T follicular helper cell (primary cell): ENCODE measurements around the gene FAM236D.
"Not testable (repeated sequence)": the region's sequence is repeated elsewhere in the genome, so short reads cannot be mapped to it uniquely, and the experiment has no call there.

Experiments used
- DNase-seq: peaks from one replicate; pipeline ENCODE4 v3.0.0-alpha.2; 2020; ENCODE audit warnings: low read depth
- total RNA-seq, 2 experiments: gene quantifications; one replicate each; lab custom pipeline; 2026; lab: John Stamatoyannopoulos, UW

The FAM236D gene
- total RNA-seq: 0 reads per million in 2 experiments

DNA sequence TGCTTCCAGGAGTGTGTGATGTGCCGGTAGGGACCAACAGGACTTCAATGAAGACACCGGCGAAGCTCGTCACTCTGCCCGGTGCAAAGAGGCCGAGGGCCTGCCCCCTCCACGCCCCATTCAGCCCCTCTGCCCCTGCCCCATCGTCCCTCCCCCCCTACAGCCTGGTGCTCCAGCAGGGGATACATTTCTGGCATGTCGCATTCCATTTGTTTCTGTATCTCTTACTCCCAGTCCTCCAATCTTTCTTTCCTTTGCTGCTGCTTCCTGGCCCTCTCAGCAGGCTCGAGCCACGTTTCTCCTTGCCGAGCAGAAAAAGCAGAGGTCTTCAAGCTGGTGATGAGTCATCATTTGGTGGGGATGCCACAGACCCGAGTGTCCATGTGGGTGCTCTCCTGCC lies at the start of gene FAM236D:
Gene FAM236D, minus strand, starts transcription at position 101 of the 400 bp plus-strand sequence. Its CDS starts 100 bp downstream, at position 1.
- DNase-seq: not testable (repeated sequence)

DNA sequence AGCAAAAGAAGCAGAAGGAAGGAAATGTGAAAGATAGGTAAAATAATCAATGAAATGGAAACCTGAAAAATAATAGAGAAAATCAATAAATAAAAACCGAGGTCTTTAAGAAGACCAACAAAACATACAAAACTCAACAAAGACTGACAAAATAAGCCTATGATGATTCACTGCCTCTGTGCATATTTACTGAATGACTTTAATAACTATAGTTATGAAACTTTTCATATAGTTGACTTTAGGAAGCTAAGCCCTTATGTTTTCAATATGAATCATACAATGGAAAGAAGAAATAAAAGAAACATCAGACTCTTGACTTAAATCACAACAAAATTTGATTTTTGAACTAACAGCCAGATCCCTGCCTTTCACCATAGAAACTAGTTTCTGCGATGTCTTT lies 29.5 kb upstream of the FAM236D start:
- DNase-seq: not testable (repeated sequence)

DNA sequence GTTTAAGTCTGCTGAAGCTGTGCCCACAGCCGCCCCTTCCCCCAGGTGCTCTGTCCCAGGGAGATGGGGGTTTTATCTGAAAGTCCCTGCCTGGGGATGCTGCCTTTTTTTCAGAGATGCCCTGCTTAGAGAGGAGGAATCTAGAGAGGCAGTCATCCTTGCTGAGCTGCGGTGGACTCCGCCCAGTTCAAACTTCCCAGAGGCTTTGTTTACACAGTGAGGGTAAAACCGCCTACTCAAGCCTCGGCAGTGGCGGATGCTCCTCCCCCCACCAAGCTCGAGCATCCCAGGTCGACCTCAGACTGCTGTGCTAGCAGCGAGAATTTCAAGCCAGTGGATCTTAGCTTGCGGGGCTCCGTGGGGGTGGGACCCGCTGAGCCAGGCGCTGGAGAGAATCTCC lies 22.7 kb upstream of the FAM236D start:
- DNase-seq: not testable (repeated sequence)

DNA sequence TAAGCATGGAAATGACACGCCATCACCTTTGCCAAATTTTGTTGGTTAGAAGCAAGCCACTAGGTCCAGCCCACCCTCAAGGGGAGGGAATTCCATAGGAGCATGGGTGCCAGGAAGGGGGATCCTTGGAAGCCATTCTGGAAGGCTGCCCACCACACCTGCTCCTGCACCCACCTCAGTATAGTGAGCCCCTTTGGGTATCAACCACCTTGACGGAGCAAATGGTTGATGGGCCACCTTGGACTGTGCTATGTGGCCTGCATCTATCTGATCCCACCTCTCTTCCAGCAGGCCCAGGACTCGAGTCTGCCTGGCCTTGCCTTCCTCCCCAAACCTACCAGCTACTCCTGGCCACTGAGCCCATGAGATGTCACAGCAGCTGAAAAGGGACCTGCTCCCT lies 17.6 kb downstream of the FAM236D start:
- not testable (repeated sequence) for DNase-seq

DNA sequence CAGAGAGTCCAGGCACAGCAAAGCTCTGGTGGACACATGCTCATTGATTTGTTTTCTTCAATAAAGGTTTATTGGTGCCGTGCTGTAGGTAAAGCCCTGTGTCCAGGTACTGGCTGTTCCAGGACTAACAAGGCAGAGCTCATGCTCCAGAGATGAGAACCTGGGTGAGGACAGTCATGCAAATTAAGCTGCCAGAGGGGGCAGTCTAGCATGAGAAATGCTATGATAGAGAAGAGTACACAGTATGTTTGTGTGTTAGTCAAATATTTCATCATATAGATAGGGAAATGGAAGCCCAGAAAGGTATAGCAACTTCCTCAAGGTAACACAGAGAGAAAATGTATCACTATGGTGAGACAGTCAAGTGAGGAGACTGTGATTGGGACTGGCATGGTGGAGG lies 19.9 kb downstream of the FAM236D start:
- not testable (repeated sequence) for DNase-seq

DNA sequence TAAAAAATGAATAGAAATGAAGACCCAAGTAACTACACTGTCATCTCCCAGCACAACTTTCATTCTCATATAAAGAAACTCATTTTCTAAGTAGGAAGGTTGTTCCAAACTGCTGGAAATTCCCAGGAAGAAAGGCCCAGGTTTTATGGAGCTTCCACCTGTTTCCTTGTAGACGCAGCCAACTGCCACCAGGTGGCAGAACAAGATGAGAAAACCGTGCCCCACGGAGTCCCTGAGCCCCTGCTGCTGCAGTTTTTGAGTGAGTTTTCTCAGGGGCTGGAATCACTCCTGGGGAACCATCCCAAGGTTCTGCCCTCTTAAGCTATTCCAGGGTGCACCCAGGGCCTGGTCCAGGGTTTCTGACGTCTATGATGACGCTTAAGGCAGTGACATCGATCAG lies 24.0 kb downstream of the FAM236D start:
- not testable (repeated sequence) for DNase-seq

DNA sequence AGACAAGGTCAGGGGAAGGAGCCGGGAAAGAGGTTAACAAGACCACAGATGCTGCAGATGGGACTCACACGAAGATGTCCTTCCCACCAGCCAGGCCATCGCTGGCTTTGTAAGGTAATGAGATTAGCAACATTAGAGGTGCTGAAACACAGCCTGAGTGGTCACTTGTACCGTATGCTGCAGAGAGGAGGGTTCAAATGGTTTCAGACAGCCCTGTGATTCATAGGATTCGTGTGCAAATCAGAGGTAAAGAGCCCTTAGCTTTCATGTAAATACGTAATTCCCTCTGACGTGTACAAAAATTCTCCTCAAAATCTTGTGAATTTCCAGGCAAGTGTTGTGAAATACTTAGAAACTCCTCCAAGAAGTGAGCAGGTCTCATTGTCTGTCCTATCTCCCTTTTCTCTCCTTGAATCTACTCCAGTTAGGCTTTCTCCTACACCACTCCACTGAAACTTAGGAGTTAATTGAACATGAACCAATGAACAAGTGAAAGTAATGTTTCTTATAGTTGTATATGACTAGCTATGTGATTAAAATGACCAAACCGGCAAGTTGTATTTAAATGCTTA lies 24.6 kb downstream of the FAM236D start:
- DNase-seq: not testable (repeated sequence)

DNA sequence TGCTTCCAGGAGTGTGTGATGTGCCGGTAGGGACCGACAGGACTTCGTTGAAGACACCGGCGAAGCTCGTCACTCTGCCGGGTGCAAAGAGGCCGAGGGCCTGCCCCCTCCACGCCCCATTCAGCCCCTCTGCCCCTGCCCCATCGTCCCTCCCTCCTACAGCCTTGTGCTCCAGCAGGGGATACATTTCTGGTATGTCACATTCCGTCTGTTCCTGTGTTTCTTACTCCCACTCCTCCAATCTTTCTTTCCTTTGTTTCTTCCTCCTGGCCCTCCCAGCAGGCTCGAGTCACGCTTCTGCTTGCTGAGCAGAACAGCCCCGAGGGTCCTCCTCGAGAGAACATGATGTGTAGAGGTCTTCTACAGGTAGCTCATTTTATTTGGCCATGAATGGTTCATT lies 25.4 kb downstream of the FAM236D start, which contains the start of gene FAM236B:
Gene FAM236B, minus strand, starts transcription at position 101 of the 400 bp plus-strand sequence. Its CDS starts 100 bp downstream, at position 1.
- not testable (repeated sequence) for DNase-seq

DNA sequence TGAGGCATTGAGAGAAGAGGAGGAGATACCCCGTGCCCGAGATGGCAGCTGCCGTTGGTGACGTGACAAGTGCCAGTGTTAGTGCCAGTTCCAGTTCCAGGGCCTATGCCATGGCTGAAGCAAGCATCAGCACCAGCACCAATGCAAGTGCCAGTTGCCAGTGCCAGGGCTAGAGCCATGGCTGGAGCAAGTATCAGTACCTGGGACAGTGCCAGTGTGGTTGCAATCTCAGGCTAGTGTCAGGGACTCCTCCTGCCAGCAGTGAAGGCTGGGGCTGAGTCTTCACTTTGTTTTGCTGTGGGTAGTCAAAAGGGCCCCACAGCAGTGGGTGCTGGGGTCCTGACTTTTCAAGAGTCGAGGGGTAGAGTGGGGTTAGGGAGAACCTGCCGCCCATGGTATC lies 29.9 kb downstream of the FAM236D start:
- not testable (repeated sequence) for DNase-seq

DNA sequence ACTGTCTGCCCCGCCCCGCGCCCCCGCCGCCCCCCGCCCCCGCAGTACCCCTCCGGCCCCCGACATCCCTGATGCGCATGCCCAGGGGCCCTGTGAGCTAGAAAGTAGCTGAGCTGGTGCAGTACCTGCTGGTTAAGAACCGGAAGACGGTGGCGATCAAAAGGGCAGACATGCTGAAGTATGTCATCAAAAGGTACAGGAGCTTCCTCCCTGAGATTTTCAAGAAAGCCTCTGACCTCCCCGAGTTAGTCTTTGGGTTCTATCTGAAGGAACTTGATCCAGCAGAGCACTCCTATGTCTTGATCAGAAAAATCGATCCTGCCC lies 30.6 kb downstream of the FAM236D start:
- not testable (repeated sequence) for DNase-seq

DNA sequence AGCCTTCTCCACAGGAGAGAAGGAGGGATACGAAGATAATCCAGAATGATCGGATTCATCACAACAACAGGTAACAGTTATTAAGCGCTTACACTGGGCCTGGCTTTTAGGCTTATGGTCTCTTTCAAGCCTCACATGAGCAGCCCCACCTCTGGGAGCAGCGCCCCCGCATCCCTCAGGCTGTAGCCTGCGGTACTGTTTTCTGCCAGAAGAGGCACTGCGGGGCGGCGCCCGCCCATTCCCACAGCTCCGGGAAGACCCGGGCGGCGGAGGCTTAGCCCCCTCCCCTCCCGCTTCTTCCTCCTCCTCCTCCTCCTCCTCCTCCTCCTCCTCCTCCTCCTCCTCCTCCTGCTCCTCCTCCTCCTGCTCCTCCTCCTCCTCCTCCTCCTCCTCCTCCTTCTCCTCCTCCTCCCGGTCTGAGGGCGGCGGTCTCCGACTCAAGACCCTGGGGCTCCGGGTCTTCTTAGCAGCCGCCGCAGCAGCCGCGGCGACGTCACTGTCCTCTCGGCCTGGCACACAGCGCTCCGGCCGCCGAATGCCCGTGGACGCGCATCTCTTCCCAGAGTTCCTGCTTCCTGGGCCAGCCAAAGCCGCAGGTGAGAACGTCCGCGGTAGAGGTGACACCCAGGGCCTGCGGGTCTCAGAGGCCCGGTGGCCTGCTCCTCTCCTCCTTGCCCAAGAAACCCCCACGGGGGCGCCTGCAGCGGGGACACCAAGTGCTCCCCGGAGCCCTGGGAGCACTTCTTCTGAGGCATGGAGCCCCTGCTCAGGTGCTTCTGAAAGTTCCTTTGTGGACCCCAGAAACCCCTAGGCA lies 31.1 kb downstream of the FAM236D start, which contains the start of gene DMRTC1B:
Gene DMRTC1B, plus strand, starts transcription at position 238 of the 814 bp plus-strand sequence. CDS start 68,246 bp downstream, outside the sequence.
- DNase-seq: not testable (repeated sequence)

DNA sequence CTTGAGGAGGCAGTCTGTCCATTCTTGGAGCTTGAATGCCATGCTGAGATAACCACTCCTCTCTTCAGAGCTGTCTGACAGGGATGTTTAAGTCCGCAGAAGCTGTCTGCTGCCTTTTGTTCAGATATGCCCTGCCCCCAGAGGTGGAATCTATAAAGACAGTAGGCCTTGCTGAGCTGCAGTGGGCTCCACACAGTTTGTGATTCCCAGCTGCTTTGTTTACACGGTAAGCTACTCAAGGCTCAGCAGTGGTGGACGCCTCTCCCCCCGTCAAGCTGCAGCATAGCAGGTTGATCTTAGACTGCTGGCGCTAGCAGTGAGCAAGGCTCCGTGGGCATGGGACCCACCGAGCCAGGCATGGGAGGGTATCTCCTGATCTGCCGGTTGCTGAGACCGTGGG lies 47.6 kb downstream of the FAM236D start:
- not testable (repeated sequence) for DNase-seq
